Trophoblast cell (in vitro differentiated cells and primary cell): ENCODE data around the gene ATP13A4.

Source experiments
- DNase-seq, 2 donors: peaks; one replicate each; pipeline ENCODE4 v3.0.0-alpha.2; 2016
- H2AFZ ChIP-seq: 2 replicates; pipeline ENCODE4 v1.6.1; 2013; ENCODE audit warnings: low read length, moderate library complexity, mild to moderate bottlenecking; ENCODE audit not compliant: insufficient read depth, poor library complexity
- H2AK5ac ChIP-seq: 2 replicates; pipeline ENCODE4 v1.6.1; 2013; ENCODE audit warnings: mild to moderate bottlenecking, low read length
- H2BK120ac ChIP-seq: 2 replicates; pipeline ENCODE4 v1.6.1; 2013; ENCODE audit warnings: low read length, mild to moderate bottlenecking, moderate library complexity; ENCODE audit not compliant: insufficient read depth, poor library complexity
- H2BK12ac ChIP-seq: 2 replicates; pipeline ENCODE4 v1.6.1; 2013; ENCODE audit warnings: mild to moderate bottlenecking, low read length, moderate library complexity
- H2BK5ac ChIP-seq: 2 replicates; pipeline ENCODE4 v1.6.1; 2013; ENCODE audit warnings: low read length, low read depth, moderate library complexity, mild to moderate bottlenecking; ENCODE audit not compliant: poor library complexity
- H3K14ac ChIP-seq: 2 replicates; pipeline ENCODE4 v1.6.1; 2013; ENCODE audit warnings: mild to moderate bottlenecking, low read length
- H3K18ac ChIP-seq: 2 replicates; pipeline ENCODE4 v1.6.1; 2013; ENCODE audit warnings: mild to moderate bottlenecking, low read length
- H3K23ac ChIP-seq: 2 replicates; pipeline ENCODE4 v1.6.1; 2013; ENCODE audit warnings: low read length
- H3K27ac ChIP-seq: 2 replicates; pipeline ENCODE4 v1.5.1; 2013; ENCODE audit warnings: low read depth, mild to moderate bottlenecking, inconsistent platforms, low read length, moderate library complexity
- H3K27me3 ChIP-seq: 2 replicates; pipeline ENCODE4 v1.6.1; 2013; ENCODE audit warnings: inconsistent platforms, mild to moderate bottlenecking, low read length, moderate library complexity; ENCODE audit not compliant: insufficient read depth
- H3K36me3 ChIP-seq, 2 experiments: 1 replicate in 1 of 2; 2 replicates in 1 of 2; pipeline ENCODE4 v1.6.1; 2013; ENCODE audit warnings: low read length in 2 of 2, mild to moderate bottlenecking in 2 of 2, moderate library complexity in 1 of 2; ENCODE audit not compliant: insufficient read depth in 2 of 2, control insufficient read depth in 1 of 2
- H3K4ac ChIP-seq: 2 replicates; pipeline ENCODE4 v1.6.1; 2013; ENCODE audit warnings: low read depth, mild to moderate bottlenecking, low read length, moderate library complexity
- H3K4me1 ChIP-seq, 2 experiments: 1 replicate in 1 of 2; 2 replicates in 1 of 2; pipeline ENCODE4 v1.6.1; 2013; ENCODE audit warnings: low read length in 2 of 2, mild to moderate bottlenecking in 2 of 2, moderate library complexity in 1 of 2; ENCODE audit not compliant: insufficient read depth in 2 of 2, control insufficient read depth in 1 of 2
- H3K4me2 ChIP-seq: 2 replicates; pipeline ENCODE4 v1.6.1; 2013; ENCODE audit warnings: inconsistent platforms, mild to moderate bottlenecking, low read length, moderate library complexity
- H3K4me3 ChIP-seq: 2 replicates; pipeline ENCODE4 v1.5.1; 2013; ENCODE audit warnings: mild to moderate bottlenecking, low read depth, low read length, inconsistent platforms
- H3K79me1 ChIP-seq: one replicate; pipeline ENCODE4 v1.6.1; 2013; ENCODE audit warnings: low read length
- H3K79me2 ChIP-seq: 2 replicates; pipeline ENCODE4 v1.6.1; 2013; ENCODE audit warnings: low read length, mild to moderate bottlenecking; ENCODE audit not compliant: control insufficient read depth, insufficient read depth, poor library complexity
- H3K9ac ChIP-seq: 2 replicates; pipeline ENCODE4 v1.6.1; 2013; ENCODE audit warnings: mild to moderate bottlenecking, low read length
- H3K9me3 ChIP-seq: 2 replicates; pipeline ENCODE4 v1.6.1; 2013; ENCODE audit warnings: low read depth, mild to moderate bottlenecking, control low read depth, inconsistent platforms, low read length; ENCODE audit not compliant: insufficient read depth
- H4K12ac ChIP-seq: 2 replicates; pipeline ENCODE4 v1.6.1; 2013; ENCODE audit warnings: low read depth, mild to moderate bottlenecking, low read length, moderate library complexity
- H4K8ac ChIP-seq: 2 replicates; pipeline ENCODE4 v1.6.1; 2013; ENCODE audit warnings: low read depth, mild to moderate bottlenecking, low read length, moderate library complexity
- H4K91ac ChIP-seq: one replicate; pipeline ENCODE4 v1.6.1; 2013; ENCODE audit warnings: low read depth, mild to moderate bottlenecking, low read length, moderate library complexity
- WGBS: extraction: QIAGEN DNeasy Blood & Tissue Kit; methylation state at CpG from one replicate; pipeline ENCODE4 v1.1.7; 2013; ENCODE audit warnings: missing lambda C conversion rate; ENCODE audit not compliant: insufficient read length, insufficient coverage; ENCODE audit errors: extremely low coverage; 5-methylcytosine and 5-hydroxymethylcytosine counted together

The ATP13A4 gene

GRCh38 chr3:193589616-193590015, 34.9 kb upstream of the ATP13A4 start:
- Histone ChIP-seq H3K79me1 (peaks cover 6% of the 10 kb centered on the region), H3K27me3 (no peaks in the 10 kb centered on the region), H3K23ac (no peak overlapping the region), H4K12ac (no peak overlapping the region), H3K18ac (no peak overlapping the region), H3K4ac (no peak overlapping the region), H2BK5ac (no peak overlapping the region), H2BK12ac (no peak overlapping the region), H3K4me1 (peaks cover 0 to 3% of the 10 kb centered on the region in 2 experiments), H3K9ac (no peak overlapping the region), H2BK120ac (no peak overlapping the region), H3K4me2 (no peak overlapping the region), H4K8ac (no peak overlapping the region), H3K4me3 (no peak overlapping the region), H3K27ac (no peak overlapping the region), H3K14ac (no peak overlapping the region), H3K79me2 (peaks cover 7% of the 10 kb centered on the region), H3K9me3 (no peaks in the 10 kb centered on the region), H4K91ac (no peak overlapping the region), H2AK5ac (no peak overlapping the region), H3K36me3 (no peaks in the 10 kb centered on the region), H2AFZ (no peak overlapping the region)
- no CpG with 5 or more reads among the region's 1 CpG for WGBS
- no peak for DNase-seq

- Histone ChIP-seq H3K27ac (no peak overlapping the region), H2AFZ (no peak overlapping the region), H3K9ac (no peak overlapping the region), H2BK120ac (no peak overlapping the region), H3K23ac (no peak overlapping the region), H4K8ac (no peak overlapping the region), H3K4ac (no peak overlapping the region), H4K12ac (no peak overlapping the region), H3K14ac (no peak overlapping the region), H4K91ac (no peak overlapping the region), H3K79me2 (peaks cover 6% of the 10 kb centered on the region), H2BK12ac (no peak overlapping the region), H3K27me3 (no peaks in the 10 kb centered on the region), H3K36me3 (no peaks in the 10 kb centered on the region), H3K18ac (no peak overlapping the region), H2AK5ac (no peak overlapping the region), H3K9me3 (no peaks in the 10 kb centered on the region), H3K79me1 (peaks cover 6% of the 10 kb centered on the region), H2BK5ac (no peak overlapping the region), H3K4me1 (no peaks in the 10 kb centered on the region), H3K4me3 (no peak overlapping the region), H3K4me2 (no peak overlapping the region)
- WGBS, result no CpG with 5 or more reads among the region's 1 CpG
- DNase-seq, result no peak
These were observed 34.4 kb upstream of the ATP13A4 start for GRCh38 chr3:193589129-193589528.

GRCh38 chr3:193586526-193586925, 31.8 kb upstream of the ATP13A4 start:
- Histone ChIP-seq H3K4me3 (no peak overlapping the region), H3K18ac (no peak overlapping the region), H3K27me3 (no peaks in the 10 kb centered on the region), H3K79me2 (no peaks in the 10 kb centered on the region), H3K4me1 (no peaks in the 10 kb centered on the region), H3K14ac (no peak overlapping the region), H3K4me2 (no peak overlapping the region), H3K79me1 (no peaks in the 10 kb centered on the region), H2AFZ (no peak overlapping the region), H4K12ac (no peak overlapping the region), H2AK5ac (no peak overlapping the region), H4K91ac (no peak overlapping the region), H2BK120ac (no peak overlapping the region), H3K4ac (no peak overlapping the region), H3K23ac (no peak overlapping the region), H4K8ac (no peak overlapping the region), H3K9ac (no peak overlapping the region), H3K9me3 (no peaks in the 10 kb centered on the region), H3K36me3 (no peaks in the 10 kb centered on the region), H2BK12ac (no peak overlapping the region), H2BK5ac (no peak overlapping the region), H3K27ac (no peak overlapping the region)
- no peak for DNase-seq

GRCh38 chr3:193585530-193585929, 30.8 kb upstream of the ATP13A4 start:
- Histone ChIP-seq H3K18ac (no peak overlapping the region), H3K4me2 (no peak overlapping the region), H2BK120ac (no peak overlapping the region), H2BK12ac (no peak overlapping the region), H3K23ac (no peak overlapping the region), H2AK5ac (no peak overlapping the region), H3K9ac (no peak overlapping the region), H3K14ac (no peak overlapping the region), H4K8ac (no peak overlapping the region), H3K27me3 (no peaks in the 10 kb centered on the region), H3K9me3 (no peaks in the 10 kb centered on the region), H3K79me2 (no peaks in the 10 kb centered on the region), H2AFZ (no peak overlapping the region), H4K91ac (no peak overlapping the region), H3K4ac (no peak overlapping the region), H3K4me1 (no peaks in the 10 kb centered on the region), H3K4me3 (no peak overlapping the region), H3K36me3 (no peaks in the 10 kb centered on the region), H4K12ac (no peak overlapping the region), H2BK5ac (no peak overlapping the region), H3K27ac (no peak overlapping the region), H3K79me1 (no peaks in the 10 kb centered on the region)
- DNase-seq, result no peak
- no CpG with 5 or more reads among the region's 9 CpGs for WGBS
